Measurements from ENCODE around the gene AIPL1. TPM values are rescaled to one million over a fixed set of nuclear protein-coding genes. Genes with fewer than 3 reads are reported as not detected.

AIPL1 gene
- total RNA-seq, 1 donor from 2014 or later: not detected

DNA sequence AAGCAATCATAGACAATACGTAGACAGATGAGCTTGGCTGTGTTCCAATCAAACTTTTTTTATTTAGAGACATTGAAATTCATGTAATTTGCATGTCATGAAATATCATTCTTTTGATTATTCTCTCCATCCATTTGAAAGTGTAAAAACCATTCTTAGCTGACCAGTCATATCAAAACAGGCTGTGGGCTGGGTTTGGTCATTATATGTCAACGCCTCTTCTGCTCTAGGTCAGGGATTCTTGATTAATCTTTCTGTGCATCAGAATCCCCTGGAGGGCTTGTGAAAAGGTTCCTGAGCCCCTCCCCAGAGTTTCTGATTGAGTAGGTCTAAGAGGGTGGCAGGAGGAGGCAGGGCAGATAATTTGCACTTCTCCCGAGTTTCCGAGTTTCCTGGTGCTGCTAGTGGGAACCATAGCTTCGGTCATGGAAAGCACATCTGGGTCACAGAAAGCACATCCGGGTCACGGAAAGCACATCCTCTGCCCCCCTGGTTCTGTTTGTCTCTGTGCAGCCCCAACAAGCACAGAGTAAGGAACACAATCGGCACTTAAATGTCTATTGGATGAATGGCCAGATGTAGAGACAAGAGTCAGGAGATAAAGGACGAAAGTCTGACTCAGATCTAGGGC is 25.7 kb upstream of the AIPL1 start:
- H3K27ac Mint-ChIP-seq (ENCODE audit: unreplicated experiment): no peak overlapping the region
- no peaks in the 10 kb centered on the region for H3K9me3 Mint-ChIP-seq (ENCODE audit: unreplicated experiment)
- H3K4me3 Mint-ChIP-seq (ENCODE audit: unreplicated experiment): no peak overlapping the region

DNA sequence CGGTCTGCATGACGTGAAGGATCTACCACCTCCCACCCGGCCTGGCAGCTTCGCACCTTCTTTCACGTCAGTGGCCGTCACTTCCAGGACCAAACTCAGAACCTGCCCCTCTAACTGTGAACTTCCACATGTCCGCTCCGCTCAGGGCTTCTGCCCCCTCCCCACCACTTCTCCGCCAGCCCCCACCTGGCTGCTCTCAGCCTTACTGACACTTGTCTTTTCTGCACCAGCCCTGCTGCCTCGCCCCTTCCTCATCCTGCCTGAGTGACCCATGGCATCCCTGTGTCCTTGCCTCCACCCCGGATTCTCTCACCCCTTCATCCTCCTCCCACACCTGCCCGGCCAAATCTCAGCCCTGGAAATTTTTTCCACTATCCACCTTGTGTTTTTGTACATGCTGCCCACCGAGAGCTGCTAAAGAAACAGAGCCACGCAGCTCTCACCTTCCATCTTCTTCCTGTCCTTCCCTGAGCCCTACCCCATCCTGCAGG is 23.6 kb upstream of the AIPL1 start:
- no peak for DNase-seq (ENCODE audit: low spot score)
- Mint-ChIP-seq H3K4me3 (ENCODE audit: unreplicated experiment) (no peak overlapping the region), H3K27me3 (ENCODE audit: unreplicated experiment) (peaks cover 13% of the 10 kb centered on the region), H3K4me1 (ENCODE audit: unreplicated experiment) (peaks cover 24% of the 10 kb centered on the region), H3K36me3 (ENCODE audit: low read depth, unreplicated experiment) (no peaks in the 10 kb centered on the region), H3K9me3 (ENCODE audit: unreplicated experiment) (no peaks in the 10 kb centered on the region), H3K27ac (ENCODE audit: unreplicated experiment) (no peak overlapping the region)
- no peak for TF ChIP-seq CTCF (IDR thresholded peaks at IDR 0.05; ENCODE audit: unreplicated experiment)

More for the DNA sequence above, 25.7 kb upstream of the AIPL1 start:
- no peak for TF ChIP-seq CTCF (IDR thresholded peaks at IDR 0.05; ENCODE audit: unreplicated experiment)
- Mint-ChIP-seq H3K36me3 (ENCODE audit: low read depth, unreplicated experiment) (no peaks in the 10 kb centered on the region), H3K4me1 (ENCODE audit: unreplicated experiment) (peaks cover 37% of the 10 kb centered on the region), H3K27me3 (ENCODE audit: unreplicated experiment) (peaks cover 21% of the 10 kb centered on the region)
- no peak for DNase-seq (ENCODE audit: low spot score)

DNA sequence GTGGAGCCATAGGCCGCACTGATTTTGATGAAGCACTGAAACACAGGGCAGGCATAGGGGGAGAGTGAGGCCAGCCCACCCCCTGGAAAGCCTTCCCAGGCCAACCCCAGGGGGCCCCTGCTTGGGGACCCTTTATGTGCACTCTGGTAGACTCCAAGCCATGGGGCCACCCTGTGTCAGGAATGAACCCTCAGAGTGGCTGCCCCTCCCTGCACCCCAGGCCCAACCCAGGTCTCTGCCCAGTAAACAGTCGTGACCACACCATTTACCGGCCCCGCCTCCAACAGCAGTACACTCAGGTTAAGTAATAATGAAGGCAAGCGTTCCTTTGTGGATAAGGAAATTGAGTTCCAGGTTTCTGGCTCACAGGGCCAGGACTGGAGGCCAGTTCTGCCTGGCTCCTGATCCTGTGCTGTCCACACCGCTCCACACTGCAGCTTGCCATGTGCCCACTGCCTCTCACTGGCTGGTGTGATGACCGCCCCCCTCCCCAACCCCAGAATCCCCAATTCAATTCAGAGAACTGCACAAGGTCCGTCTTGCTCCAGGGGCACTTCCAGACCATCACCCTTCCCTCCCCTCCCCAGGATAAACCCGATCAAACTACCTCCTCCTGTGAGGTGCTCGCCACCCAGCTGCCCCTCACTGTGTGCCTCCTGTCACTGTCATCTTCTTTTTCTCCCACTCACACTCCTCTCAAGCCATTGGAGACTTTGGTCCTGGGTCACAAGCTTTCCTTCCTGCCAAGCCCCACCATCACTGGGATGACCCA is 23.0 kb upstream of the AIPL1 start:
- no peak overlapping the region for H3K27ac Mint-ChIP-seq (ENCODE audit: unreplicated experiment)
- no peak for TF ChIP-seq CTCF (IDR thresholded peaks at IDR 0.05; ENCODE audit: unreplicated experiment)
- H3K4me1 Mint-ChIP-seq (ENCODE audit: unreplicated experiment): peaks cover 30% of the 10 kb centered on the region
- DNase-seq (ENCODE audit: low spot score): no peak
- H3K9me3 Mint-ChIP-seq (ENCODE audit: unreplicated experiment): no peaks in the 10 kb centered on the region
- peaks cover 16% of the 10 kb centered on the region for H3K27me3 Mint-ChIP-seq (ENCODE audit: unreplicated experiment)
- no peak overlapping the region for H3K4me3 Mint-ChIP-seq (ENCODE audit: unreplicated experiment)
- H3K36me3 Mint-ChIP-seq (ENCODE audit: low read depth, unreplicated experiment): no peaks in the 10 kb centered on the region

GRCh38 chr17:6456914-6457687 is 22.2 kb upstream of the AIPL1 start:
- H3K9me3 Mint-ChIP-seq (ENCODE audit: unreplicated experiment): no peaks in the 10 kb centered on the region
- H3K4me3 Mint-ChIP-seq (ENCODE audit: unreplicated experiment): no peak overlapping the region
- TF ChIP-seq CTCF (IDR thresholded peaks at IDR 0.05; ENCODE audit: unreplicated experiment): no peak
- H3K27ac Mint-ChIP-seq (ENCODE audit: unreplicated experiment): no peak overlapping the region
- no peak for DNase-seq (ENCODE audit: low spot score)
- peaks cover 31% of the 10 kb centered on the region for H3K4me1 Mint-ChIP-seq (ENCODE audit: unreplicated experiment)
- no peaks in the 10 kb centered on the region for H3K36me3 Mint-ChIP-seq (ENCODE audit: low read depth, unreplicated experiment)
- H3K27me3 Mint-ChIP-seq (ENCODE audit: unreplicated experiment): peaks cover 10% of the 10 kb centered on the region

All from endothelial cell (in vitro differentiated cells).